HG03378 (cell line): ENCODE data around the gene GPC5.

Source experiments
- ATAC-seq: cut with Tn5 transposase; IDR thresholded peaks from one replicate; pipeline ENCODE4 v1.9.1; 2021; ENCODE audit warnings: mild to moderate bottlenecking, moderate library complexity; ENCODE audit not compliant: unreplicated experiment

The GPC5 gene

GRCh38 chr13:91701975-91702374, 303.6 kb downstream of the GPC5 start:
- no peak for ATAC-seq

- no peak for ATAC-seq
Measured at GRCh38 chr13:91702411-91702810, 304.0 kb downstream of the GPC5 start.

- ATAC-seq, result no peak
Measured at GRCh38 chr13:91704398-91704797, 306.0 kb downstream of the GPC5 start.

- ATAC-seq, result no peak
Measured at GRCh38 chr13:91708558-91708957, 310.1 kb downstream of the GPC5 start.

GRCh38 chr13:91709180-91709579, 310.8 kb downstream of the GPC5 start:
- ATAC-seq, result no peak

- no peak for ATAC-seq
Measured at GRCh38 chr13:91710733-91711132, 312.3 kb downstream of the GPC5 start.

GRCh38 chr13:91714855-91715254, 316.4 kb downstream of the GPC5 start:
- ATAC-seq, result no peak

- no peak for ATAC-seq
Measured at GRCh38 chr13:91716436-91717065, 318.1 kb downstream of the GPC5 start.

GRCh38 chr13:91719033-91719432, 320.6 kb downstream of the GPC5 start:
- ATAC-seq, result no peak

- no peak for ATAC-seq
Measured at GRCh38 chr13:91721413-91721812, 323.0 kb downstream of the GPC5 start.

GRCh38 chr13:91722267-91722884, 324.0 kb downstream of the GPC5 start:
- no peak for ATAC-seq

GRCh38 chr13:91724591-91724990, 326.2 kb downstream of the GPC5 start:
- ATAC-seq, result no peak

- ATAC-seq, result no peak
Measured at GRCh38 chr13:91725646-91726045, 327.2 kb downstream of the GPC5 start.

GRCh38 chr13:91726671-91727070, 328.2 kb downstream of the GPC5 start:
- ATAC-seq, result no peak

- no peak for ATAC-seq
Measured at GRCh38 chr13:91729859-91730258, 331.4 kb downstream of the GPC5 start.

- no peak for ATAC-seq
Measured at GRCh38 chr13:91739751-91740150, 341.3 kb downstream of the GPC5 start.

- no peak for ATAC-seq
Measured at GRCh38 chr13:91740756-91741155, 342.3 kb downstream of the GPC5 start.

GRCh38 chr13:91741925-91742324, 343.5 kb downstream of the GPC5 start:
- no peak for ATAC-seq

GRCh38 chr13:91744284-91744683, 345.9 kb downstream of the GPC5 start:
- ATAC-seq, result no peak

- ATAC-seq, result no peak
Measured at GRCh38 chr13:91745967-91746366, 347.5 kb downstream of the GPC5 start.

GRCh38 chr13:91747186-91747585, 348.8 kb downstream of the GPC5 start:
- ATAC-seq, result no peak

- ATAC-seq, result no peak
Measured at GRCh38 chr13:91748416-91749089, 350.1 kb downstream of the GPC5 start.
